ELR (cell line): ENCODE measurements around the gene RUNX3.
A peak's percentile ranks its signal among the peaks of the same experiment; 100 is the strongest.
"Not testable (repeated sequence)": the region's sequence is repeated elsewhere in the genome, so short reads cannot be mapped to it uniquely, and the experiment has no call there.

Source experiments
- DNase-seq: peaks from one replicate; pipeline ENCODE4 v3.0.0-alpha.2; 2015; ENCODE audit warnings: low read depth

The RUNX3 gene

DNA sequence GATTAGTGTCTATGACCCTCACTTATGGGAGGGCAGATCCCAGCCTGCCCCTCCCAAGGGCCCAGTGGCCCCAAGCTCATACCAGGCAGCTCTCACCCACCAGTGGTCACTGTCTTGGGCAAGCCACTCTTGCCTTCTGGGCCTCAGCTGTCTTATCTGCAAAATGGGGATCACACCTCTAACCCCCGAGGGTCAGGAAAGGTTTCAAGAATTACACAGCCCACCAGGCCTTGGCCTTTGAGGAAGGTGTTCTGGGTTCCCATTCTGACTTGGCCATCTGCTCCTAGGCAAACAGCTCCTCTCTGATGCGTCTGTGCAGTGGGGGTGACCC, 16.8 kb downstream of the RUNX3 start:
- no peak for DNase-seq

DNA sequence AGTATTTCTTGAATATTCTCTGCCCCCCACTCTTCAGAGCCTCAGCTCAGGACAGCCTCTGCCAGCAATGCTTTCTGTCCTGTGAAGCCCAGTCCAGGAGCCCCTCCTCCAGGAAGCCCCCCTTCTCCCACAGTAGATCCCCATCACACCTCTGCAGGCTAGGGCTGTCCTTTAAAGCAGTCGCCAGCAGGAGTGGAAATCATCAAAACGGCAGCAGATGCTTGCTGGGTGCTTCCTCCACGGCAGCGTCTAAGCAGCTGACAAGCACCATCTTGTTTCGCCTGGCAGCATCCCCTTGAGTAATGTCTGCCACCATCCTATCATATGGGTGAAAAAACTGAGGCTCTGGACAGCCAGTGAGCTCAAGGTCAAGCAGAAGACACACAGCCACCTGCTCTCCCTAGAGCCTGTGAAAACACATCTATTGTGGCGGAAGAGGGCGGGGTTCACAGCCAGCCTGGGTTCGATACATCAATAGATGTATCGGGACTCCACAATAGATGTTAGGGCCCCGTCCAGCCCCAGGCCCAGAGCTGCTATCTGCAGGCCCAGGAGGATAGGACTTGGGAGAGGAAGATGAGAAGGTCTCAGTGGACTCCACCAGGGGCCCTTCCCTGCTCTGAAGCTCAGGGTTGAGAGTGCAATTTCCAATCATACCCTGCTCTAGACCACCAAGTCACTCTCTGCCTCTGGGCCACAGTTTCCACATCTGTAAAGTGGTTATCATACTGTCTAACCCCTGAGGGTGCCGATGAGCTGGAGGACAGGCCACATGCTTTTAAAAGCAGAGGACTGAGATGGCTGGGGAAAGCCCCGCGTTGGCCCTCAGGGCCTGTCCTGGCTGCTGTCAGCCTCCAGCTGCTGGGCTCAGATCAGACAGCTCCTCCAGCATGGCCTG, 17.5 kb downstream of the RUNX3 start:
- DNase-seq: no peak

DNA sequence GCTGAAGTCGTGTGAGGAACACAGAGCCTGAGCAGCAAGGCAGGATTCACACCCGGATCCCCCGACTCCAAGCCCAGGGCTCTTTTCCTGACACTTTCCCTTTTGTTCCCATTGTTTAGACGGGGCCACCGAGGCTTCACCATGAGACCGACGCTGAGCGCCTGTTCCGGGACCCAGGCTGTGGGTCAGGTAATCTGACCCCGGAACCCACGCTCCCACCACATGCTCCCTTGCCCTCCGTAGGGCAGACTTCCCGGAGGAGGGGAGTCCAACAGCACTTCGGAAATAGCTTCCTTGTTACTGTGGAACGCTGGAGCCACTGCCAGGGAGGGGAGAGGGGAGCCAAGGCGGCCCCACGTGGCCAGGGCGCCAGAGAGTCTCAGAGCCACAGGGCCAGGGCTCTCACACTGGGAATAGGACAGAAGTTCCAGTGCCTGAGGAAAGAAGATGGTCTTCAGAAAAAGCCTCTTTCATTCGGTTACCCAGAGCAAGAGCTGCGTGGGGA, 18.4 kb downstream of the RUNX3 start:
- DNase-seq: no peak

DNA sequence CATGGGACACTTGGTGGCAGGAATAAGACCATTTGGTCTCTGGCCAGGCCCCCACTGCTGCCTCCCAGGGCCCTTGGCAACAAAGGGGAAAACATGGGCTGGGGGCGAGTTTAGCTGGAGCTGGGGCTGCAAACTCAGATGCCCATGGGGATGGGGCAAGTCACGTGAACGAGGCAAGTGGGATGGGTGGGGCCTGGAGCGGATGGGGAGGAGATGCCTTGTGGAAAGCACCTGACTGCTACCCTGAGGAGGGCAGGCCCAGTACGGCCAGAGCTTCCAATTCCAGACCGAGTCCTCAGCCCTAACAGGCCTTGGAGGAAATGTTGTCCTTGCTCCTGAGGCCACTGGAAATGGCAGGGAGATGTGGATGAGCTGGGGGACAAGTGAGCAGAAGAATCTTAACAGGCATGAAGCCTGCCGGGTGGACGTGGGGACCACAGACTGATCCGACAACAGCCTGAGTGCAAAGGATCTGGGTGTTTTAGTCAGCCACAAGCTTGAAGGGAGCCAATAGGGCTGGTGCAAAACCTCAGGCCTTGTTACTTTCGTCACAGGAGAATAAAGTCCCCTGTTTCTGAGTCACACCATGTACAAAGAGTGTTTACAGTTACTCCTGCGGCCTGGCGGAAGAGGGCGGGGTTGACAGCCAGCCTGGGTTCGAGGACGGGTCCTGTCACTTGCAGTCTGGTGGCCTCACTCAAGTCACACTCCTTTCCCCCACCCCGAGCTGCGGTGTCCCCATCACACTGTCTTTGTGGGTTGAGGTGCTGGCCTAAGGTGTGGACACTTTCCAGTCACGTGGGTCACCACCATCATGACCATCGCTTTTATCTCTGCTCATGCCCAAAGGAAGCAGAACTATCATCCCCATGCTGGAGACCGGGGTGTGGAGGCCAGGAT, 19.1 kb downstream of the RUNX3 start:
- DNase-seq: peak; percentile 56

DNA sequence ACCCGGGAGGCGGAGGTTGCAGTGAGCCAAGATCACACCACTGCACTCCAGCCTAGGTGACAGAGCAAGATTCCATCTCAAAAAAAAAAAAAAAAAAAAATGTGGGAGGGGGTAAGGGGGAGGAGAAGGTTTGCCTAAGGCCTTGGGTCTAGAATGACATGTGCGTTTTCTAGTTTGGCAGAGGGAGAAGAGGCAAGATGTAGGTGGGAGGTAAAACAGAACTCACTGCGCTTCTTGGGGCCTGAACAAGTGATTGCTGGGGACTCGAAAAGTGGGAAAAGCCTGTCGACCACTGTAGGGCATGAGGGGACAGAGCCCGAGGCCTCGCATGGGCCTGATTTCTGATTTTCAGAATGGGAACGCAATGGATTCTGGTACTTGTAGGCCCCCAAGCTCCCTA, 19.9 kb downstream of the RUNX3 start:
- no peak for DNase-seq

DNA sequence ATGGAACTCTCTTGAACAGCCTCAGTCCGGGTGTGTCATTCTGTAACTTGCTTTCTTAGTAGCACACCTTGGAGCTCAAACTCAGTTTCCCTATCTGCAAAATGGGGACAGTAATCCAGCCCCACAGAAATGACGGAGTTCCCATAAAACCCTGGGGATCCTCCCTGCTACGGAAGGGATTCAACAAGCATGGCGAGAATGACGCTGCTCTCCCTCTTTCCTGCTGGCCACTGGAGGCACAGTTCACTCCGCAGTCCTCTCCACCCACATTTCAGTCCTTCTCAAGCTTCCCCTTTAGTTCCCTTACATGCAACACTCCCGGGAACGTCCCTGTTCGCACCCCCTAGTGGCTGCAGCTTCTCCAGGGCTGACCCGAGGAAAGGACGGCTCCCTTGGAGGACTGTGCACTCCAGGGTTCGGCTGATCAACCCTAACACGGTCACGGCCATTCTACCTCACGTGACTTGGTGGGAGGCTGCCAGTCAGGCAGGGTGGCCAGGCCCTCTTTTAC, 20.6 kb downstream of the RUNX3 start:
- peak; percentile 66 for DNase-seq

DNA sequence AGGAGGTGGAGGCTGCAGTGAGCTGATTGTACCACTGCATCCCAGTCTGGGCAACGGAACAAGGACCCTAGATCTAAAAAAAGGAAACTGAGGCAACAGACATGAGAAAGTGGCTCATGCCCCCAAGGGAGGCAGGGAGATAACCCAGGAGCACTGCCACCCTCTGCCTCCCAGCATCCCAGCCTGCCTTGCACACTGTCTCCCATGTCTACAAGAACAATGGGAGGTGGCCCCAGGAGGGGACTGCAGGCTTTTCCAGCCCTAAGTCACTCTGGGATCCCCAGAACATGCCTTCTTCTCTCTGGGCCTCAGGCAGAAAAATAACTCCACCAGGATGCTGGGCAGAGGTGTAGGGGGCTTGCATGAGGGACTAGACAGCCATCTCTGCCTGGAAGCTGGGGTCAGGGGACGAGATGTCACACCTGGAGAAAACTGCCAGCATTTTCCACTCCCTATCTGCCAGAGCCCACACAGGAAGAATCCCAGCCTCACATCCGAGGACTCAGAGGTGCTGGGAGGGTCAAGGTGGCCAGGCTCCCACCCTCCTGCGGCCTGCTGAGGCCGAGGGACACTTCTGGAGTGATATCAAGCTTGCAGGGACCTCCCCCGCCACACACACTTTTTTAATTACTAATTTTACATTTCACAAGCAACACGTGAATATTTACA, 21.4 kb downstream of the RUNX3 start:
- DNase-seq: no peak

DNA sequence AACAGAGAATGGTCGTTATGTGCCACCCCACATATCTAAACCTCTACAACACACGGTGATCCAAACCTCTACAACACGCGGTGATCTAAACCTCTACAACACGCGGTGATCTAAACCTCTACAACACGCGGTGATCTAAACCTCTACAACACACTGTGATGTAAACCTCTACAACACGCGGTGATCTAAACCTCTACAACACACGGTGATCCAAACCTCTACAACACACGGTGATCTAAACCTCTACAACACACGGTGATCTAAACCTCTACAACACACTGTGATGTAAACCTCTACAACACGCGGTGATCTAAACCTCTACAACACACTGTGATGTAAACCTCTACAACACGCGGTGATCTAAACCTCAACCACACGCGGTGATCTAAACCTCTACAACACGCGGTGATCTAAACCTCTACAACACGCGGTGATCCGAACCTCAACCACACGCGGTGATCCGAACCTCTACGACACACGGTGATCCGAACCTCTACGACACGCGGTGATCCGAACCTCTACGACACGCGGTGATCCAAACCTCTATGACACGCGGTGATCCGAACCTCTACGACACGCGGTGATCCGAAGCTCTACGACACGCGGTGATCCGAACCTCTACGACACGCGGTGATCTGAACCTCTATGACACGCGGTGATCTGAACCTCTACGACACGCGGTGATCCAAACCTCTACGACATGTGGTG, 22.3 kb downstream of the RUNX3 start:
- not testable (repeated sequence) for DNase-seq

DNA sequence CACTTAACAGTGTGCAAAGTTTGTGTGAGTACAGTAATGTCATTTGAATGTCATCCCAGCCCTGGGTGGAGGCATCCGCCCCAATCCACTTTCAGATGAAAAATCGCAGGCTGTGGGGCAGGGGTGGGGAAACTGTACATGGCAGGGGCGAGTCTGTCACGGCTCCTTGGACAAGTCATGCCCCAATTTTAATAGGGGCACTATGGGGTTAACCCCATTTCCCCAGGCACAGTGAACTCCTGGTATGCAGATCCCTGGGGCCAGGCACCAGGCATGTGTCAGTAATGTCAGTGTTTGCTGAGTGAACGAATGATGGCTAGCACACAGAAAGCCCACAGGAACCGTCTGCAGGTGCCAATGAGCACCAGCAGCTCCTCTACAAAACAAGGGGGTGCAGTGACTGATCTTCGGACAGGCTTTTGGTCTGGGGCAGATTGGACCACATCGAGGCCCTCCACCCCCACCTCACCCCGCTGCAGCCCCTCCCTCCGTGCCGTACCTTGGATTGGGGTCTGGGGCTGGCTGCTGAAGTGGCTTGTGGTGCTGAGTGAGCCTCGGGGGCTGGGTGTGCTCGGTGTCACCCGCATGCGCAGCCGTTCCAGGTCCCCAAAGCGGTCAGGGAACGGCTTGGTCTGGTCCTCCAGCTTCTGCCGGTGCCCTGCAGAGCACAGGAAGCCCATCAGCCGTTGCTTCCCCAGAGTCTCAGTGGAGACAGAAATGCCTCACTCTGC, 23.2 kb downstream of the RUNX3 start:
- no peak for DNase-seq

DNA sequence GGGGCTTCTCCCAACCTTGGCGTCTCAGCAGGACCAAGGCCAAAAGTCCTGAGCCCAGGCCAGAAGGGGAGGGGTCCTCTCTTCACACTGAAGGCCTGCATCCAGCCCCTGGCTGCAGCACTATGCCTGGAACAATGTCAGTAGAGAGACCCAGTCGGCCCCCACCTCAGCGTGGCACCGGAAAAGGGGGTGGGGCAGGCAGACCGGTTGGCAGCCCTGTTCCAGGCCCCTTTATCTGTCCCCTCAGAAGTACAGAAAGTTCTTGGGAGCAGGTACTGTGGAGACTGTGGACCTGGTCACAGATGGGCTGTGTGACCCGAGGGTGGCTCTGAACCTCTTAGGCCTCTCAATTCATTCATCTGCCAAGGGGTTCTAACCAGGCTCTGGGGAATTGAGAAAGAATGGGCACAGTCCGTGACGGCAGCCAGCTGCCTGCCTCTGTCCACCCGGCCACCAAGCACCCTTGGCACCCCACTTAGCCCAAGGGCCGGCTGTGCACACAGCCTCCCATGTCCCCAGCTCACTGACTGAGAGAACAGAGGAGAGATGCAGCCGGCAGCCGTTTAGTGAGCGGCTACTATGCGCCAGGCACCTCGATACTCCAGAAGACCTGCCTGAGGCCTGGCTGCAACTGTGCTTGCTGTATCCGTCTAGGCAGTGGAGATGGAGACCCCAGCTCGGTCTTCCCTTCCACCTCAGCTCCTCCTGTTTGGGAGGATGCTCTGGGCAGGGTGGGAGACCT, 23.9 kb downstream of the RUNX3 start:
- no peak for DNase-seq

DNA sequence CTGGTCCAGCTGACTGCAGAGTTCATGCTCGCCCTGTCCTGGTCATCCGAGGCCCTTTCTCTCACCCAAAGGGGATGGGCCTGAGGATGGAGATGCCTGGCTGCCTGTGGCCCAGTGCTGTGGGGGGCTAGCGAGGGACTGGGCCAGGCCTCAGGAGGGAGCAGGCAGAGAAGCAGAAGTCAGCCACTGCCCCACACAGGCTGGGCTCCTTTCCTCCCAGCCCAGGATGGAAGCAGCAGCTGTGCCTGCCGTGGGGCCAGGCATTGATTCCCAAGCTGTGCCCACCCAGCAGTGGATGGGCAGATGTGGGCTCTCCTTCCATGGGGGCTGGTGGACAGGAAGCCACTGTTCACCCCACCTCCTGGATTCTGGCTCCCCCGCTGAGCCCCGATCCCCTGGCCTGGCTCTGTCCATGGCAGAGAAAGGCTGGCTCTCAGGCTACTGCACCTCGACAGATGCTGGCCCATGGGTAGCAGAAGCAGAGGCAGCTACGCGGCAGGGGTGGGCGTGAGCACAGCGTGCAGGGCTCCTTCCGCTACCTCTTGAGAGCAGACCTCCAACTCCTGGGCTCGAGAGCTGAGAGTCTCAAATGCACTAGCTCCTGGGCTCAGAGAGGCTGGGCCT, 24.6 kb downstream of the RUNX3 start:
- DNase-seq: no peak

DNA sequence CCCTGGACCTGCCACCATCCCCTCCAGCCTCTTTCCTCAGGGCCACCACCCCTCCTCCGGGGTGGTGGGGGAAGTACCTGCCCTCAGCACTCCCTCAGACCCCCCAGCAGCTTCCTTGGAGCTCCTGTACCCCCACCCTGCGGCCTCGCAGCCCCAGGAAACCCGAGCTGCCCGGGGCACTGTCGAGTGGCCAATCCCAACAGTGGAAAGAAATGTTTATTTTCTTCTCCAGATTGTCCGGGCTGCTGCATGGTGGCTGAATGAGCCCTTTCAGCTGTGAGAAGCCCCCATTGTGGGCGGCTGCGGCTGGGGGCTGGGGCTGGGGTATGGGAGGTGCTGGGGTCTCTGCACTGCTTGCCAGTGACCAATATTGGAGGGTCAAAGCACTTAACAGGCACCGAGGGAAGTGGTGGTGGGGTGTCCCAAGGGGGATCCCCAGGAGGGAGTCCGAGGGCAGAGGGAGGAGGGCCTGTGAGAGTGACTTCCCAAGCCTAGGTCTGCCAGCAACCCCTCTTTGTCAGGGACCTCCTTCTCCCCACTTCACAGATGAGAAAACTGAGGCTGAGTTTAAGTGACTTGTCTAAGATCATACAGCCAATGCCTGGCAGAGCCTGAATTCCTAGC, 25.2 kb downstream of the RUNX3 start:
- DNase-seq: no peak

DNA sequence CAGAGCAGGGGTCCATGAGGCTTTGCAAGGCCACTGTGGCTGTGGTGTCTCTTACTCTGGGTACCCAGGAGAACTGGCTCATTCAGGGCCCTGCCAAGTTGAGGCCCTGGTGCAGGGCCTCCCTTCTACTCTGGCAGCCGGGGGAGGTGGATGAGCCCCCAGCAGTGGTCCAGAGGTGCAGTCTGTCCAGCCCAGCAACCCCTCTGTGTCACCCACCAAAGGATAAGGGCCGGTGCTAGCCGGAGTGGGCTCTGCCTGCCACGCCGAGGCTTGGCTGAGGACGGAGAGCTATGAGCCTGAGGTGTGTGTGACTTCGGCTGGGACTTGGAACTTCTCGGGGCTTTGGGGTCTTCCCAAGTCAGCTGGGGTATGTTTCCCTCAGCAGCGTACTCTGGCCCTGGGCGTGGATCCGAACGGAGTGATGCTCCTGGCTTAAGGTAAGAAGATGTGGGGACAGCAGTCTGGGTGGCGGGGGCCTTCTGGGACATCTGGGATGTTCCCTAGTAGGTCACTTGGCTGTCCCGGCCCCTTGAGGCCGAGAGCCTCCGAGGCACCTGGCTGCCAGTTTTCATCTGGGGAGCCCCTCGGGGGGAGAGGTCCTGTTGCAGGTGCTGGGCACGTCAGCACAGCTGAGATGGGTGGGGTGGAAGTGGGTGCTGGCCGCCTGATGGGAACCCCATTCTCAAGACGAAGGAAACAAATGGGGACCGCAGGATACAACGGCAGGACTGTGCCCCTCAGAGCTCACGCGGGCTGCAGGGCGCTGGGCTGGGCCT, 25.9 kb downstream of the RUNX3 start:
- DNase-seq: no peak

DNA sequence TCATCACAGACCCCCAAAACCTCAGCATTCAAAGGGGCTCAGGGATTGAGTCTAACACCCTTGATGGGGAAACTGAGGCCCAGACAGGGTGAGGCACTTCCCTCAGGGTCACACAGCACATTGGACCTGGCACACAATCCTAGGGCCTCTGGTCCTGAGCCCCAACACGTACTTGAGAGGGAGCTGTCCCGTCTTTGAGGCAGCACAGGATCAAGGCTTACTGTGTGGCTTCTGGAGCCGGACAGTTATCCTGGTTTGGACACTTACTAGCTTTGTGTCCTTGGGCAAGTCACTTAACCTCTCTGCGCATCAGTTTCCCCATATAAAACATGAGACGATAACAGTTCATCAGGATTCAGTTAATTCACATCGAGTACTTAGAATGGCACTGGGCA, 26.5 kb downstream of the RUNX3 start:
- no peak for DNase-seq

DNA sequence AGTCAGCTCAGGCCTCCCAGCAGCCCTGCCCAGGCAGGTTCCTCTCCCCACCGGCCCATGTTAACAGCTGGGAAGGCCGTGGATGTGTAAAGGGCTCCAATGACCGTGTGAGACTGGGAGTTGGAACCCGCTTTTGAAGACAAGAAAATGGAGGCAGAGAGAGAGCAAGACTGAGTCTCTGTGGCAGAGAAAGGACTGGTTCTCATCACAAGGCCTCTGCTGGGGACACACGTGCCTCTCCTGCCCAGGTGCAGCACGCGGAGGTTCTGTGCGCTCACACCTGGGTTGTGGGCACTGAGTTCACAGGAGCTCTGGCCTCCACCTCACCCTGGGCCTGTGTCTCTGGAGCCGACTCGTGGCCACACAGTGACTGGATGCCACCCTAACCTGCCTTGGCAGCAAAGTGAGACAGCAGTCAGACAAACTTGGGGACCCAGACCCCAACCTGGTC, 27.0 kb downstream of the RUNX3 start:
- DNase-seq: no peak

DNA sequence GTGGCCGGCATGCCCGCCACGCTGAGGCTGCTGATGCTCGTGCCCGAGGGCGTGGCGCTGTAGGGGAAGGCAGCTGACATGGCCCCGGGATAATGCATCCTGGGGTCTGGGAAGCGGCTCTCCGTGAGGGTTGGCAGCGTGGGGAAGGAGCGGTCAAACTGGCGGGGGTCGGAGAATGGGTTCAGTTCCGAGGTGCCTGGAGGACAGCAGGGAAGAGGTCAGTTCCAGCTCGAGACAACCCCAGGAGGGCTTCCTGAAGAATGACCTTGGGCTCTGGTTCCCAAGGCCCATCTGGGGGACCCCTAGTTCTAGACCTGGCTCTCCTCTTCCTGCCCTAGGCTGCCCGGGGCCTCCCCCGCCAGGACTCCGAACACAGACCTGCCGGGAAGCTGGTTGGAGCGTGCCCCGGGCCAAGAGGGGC, 27.6 kb downstream of the RUNX3 start:
- DNase-seq: no peak

DNA sequence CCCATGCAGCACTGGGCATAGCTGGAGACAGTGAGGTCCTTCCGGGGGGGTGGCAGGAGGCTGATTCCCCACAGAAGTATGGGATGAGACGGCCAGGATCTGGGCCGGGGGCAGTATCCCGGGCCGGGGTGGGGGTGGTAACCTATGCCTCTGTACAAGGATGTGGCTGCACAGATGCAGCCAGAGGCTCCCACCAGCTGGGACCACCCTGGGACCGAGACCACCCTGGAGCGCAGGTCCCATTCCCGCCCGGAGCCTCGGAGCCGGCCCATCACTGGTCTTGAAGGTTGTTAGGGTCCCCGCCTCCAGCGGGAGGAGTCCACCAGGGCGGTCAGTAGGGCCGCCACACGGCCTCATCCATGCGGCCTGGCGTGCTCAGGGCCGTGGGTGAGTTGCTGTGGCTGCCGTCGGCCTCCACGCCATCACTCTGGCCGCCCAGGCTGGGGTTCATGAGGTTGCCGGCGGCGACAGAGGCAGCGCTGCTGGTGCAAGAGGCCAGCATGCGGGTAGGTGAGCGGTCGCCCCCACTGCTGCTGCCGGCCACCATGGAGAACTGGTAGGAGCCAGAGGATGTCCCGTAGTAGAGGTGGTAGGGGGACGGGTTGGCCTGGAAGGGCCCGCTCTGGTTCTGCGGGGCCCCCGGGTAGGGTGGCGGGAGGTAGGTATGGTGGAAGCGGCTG, 28.1 kb downstream of the RUNX3 start:
- no peak for DNase-seq
